ENCODE results near the gene NKX1-1.

NKX1-1 gene

GRCh38 chr4:1382776-1383727 is 23.2 kb downstream of the NKX1-1 start:
- no peaks in the 10 kb centered on the region for H3K4me1 Mint-ChIP-seq
- TF ChIP-seq, protein P1, sequence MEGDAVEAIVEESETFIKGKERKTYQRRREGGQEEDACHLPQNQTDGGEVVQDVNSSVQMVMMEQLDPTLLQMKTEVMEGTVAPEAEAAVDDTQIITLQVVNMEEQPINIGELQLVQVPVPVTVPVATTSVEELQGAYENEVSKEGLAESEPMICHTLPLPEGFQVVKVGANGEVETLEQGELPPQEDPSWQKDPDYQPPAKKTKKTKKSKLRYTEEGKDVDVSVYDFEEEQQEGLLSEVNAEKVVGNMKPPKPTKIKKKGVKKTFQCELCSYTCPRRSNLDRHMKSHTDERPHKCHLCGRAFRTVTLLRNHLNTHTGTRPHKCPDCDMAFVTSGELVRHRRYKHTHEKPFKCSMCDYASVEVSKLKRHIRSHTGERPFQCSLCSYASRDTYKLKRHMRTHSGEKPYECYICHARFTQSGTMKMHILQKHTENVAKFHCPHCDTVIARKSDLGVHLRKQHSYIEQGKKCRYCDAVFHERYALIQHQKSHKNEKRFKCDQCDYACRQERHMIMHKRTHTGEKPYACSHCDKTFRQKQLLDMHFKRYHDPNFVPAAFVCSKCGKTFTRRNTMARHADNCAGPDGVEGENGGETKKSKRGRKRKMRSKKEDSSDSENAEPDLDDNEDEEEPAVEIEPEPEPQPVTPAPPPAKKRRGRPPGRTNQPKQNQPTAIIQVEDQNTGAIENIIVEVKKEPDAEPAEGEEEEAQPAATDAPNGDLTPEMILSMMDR (IDR thresholded peaks at IDR 0.05; ENCODE audit: unreplicated experiment in 3 of 3) = no peak
- no peak overlapping the region for H3K27ac Mint-ChIP-seq
- H3K27me3 Mint-ChIP-seq (ENCODE audit: low read depth) = no peaks in the 10 kb centered on the region
- H3K9me3 Mint-ChIP-seq = no peaks in the 10 kb centered on the region
- H3K36me3 Mint-ChIP-seq (ENCODE audit: low read depth) = peaks cover 17% of the 10 kb centered on the region
- H3K4me3 Mint-ChIP-seq = no peak overlapping the region

GRCh38 chr4:1381944-1382541 is 24.2 kb downstream of the NKX1-1 start:
- no peaks in the 10 kb centered on the region for H3K27me3 Mint-ChIP-seq (ENCODE audit: low read depth)
- no peak overlapping the region for H3K4me3 Mint-ChIP-seq
- TF ChIP-seq, protein P1 (IDR thresholded peaks at IDR 0.05; ENCODE audit: unreplicated experiment in 3 of 3) = no peak
- H3K36me3 Mint-ChIP-seq (ENCODE audit: low read depth) = peaks cover 10% of the 10 kb centered on the region
- no peaks in the 10 kb centered on the region for H3K9me3 Mint-ChIP-seq
- H3K4me1 Mint-ChIP-seq = no peaks in the 10 kb centered on the region
- no peak overlapping the region for H3K27ac Mint-ChIP-seq

DNA sequence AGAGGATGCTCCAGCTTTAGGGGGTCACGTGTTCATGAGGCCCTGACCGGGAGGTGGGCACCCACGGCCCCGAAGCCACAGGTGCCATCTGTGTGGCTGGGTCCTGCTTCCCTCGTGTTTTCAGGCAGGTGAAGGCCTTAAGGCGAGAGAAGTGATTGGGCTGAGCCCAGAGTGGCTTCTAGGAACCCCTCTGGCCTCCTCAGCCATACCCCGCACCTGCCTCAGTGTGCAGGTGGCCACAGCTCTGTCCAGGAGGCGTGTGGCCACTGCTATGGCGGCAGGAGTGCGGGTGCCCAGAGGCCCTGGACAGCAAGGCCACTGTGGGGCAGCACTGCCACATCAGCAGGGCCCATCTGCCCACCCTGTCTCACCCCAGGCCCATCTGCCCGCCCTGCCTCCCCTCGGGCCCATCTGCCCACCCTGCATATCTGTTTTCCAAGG is 25.0 kb downstream of the NKX1-1 start:
- Mint-ChIP-seq H3K36me3 (ENCODE audit: low read depth) (peaks cover 5% of the 10 kb centered on the region), H3K27ac (no peak overlapping the region), H3K9me3 (no peaks in the 10 kb centered on the region), H3K4me3 (no peak overlapping the region), H3K4me1 (no peaks in the 10 kb centered on the region), H3K27me3 (ENCODE audit: low read depth) (no peaks in the 10 kb centered on the region)
- TF ChIP-seq, protein P1 (IDR thresholded peaks at IDR 0.05; ENCODE audit: unreplicated experiment in 3 of 3) = no peak

DNA sequence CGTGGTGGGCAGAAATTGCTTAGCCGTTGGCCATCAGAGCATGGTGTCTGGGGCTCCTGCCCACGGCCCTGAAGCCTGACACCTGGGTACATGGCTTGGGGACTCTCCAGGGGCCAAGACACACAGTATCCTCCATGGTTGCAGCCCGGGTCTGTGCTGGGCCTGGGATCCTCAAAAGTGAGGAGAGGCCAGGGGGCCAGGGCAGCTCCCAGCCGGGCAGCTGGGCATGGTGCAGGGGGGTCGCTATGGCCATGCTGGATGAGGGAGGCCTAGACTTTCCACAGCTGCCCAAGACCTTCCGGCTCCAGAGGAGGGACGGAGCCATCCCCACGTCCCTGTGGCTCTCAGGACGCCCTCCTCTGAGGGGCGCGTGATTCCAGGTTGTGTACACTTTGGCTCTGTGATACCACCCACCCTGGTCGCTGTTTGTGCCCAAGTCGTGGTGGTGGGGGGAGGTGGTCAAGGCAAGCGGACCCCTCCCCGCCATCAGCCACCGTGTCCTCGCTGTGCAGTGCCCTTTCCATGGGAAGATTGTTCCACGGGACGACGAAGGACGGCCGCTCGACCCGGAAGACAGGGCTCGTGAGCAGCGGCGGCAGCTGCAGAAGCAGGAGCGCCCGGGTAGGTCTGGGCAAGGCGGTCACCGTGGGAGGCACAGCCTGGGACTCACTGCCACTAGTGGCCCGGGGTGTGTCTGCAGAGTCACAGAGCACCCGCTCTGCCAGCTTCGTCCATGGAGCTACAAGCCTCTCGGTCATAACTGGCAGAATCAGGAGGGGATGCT is 25.7 kb downstream of the NKX1-1 start:
- Mint-ChIP-seq H3K36me3 (ENCODE audit: low read depth) (peaks cover 4% of the 10 kb centered on the region), H3K4me3 (no peak overlapping the region), H3K9me3 (no peaks in the 10 kb centered on the region), H3K4me1 (no peaks in the 10 kb centered on the region), H3K27ac (no peak overlapping the region), H3K27me3 (ENCODE audit: low read depth) (no peaks in the 10 kb centered on the region)
- TF ChIP-seq, protein P1 (IDR thresholded peaks at IDR 0.05; ENCODE audit: unreplicated experiment in 3 of 3) = no peak

GRCh38 chr4:1379801-1380331 is 26.4 kb downstream of the NKX1-1 start:
- Mint-ChIP-seq H3K4me3 (no peak overlapping the region), H3K27ac (no peak overlapping the region), H3K9me3 (no peaks in the 10 kb centered on the region), H3K4me1 (no peaks in the 10 kb centered on the region), H3K27me3 (ENCODE audit: low read depth) (no peaks in the 10 kb centered on the region), H3K36me3 (ENCODE audit: low read depth) (peaks cover 4% of the 10 kb centered on the region)
- TF ChIP-seq, protein P1 (IDR thresholded peaks at IDR 0.05; ENCODE audit: unreplicated experiment in 3 of 3) = no peak
